ENCODE results near the gene SHROOM1.

SHROOM1 gene

GRCh38 chr5:132830436-132831094 is at the start of gene SHROOM1:
Gene SHROOM1, minus strand, starts transcription at chr5:132830647. Its CDS starts 4,507 bp downstream, at chr5:132826140.
- TF ChIP-seq CTCF (IDR thresholded peaks at IDR 0.05; ENCODE audit: low read depth, low read length) = no peak
- no peak for DNase-seq (ENCODE audit: extremely low read depth, low read depth)

GRCh38 chr5:132877938-132878337 is 47.5 kb upstream of the SHROOM1 start:
- no peak for TF ChIP-seq CTCF (IDR thresholded peaks at IDR 0.05; ENCODE audit: low read depth, low read length)
- no peak for DNase-seq (ENCODE audit: extremely low read depth, low read depth)

GRCh38 chr5:132877466-132877865 is 47.0 kb upstream of the SHROOM1 start:
- TF ChIP-seq CTCF (IDR thresholded peaks at IDR 0.05; ENCODE audit: low read depth, low read length) = no peak
- no peak for DNase-seq (ENCODE audit: extremely low read depth, low read depth)

- no peak for TF ChIP-seq CTCF (IDR thresholded peaks at IDR 0.05; ENCODE audit: low read depth, low read length)
- DNase-seq (ENCODE audit: extremely low read depth, low read depth) = no peak
Measured at GRCh38 chr5:132876020-132876759, 45.7 kb upstream of the SHROOM1 start.

GRCh38 chr5:132873930-132874271 is 43.5 kb upstream of the SHROOM1 start:
- DNase-seq (ENCODE audit: extremely low read depth, low read depth) = no peak
- TF ChIP-seq CTCF (IDR thresholded peaks at IDR 0.05; ENCODE audit: low read depth, low read length) = no peak

GRCh38 chr5:132873119-132873929 is 42.9 kb upstream of the SHROOM1 start, which contains the start of gene LEAP2:
Gene LEAP2, plus strand, starts transcription at chr5:132873668. Its CDS starts 27 bp downstream, at chr5:132873695.
- no peak for DNase-seq (ENCODE audit: extremely low read depth, low read depth)
- TF ChIP-seq CTCF (IDR thresholded peaks at IDR 0.05; ENCODE audit: low read depth, low read length) = no peak

GRCh38 chr5:132872788-132873118 is 42.3 kb upstream of the SHROOM1 start:
- no peak for TF ChIP-seq CTCF (IDR thresholded peaks at IDR 0.05; ENCODE audit: low read depth, low read length)
- DNase-seq (ENCODE audit: extremely low read depth, low read depth) = no peak
